Fibroblast of lung (primary cell): ENCODE data around the gene PTCHD4. TPM values are rescaled to one million over a fixed set of nuclear protein-coding genes. Genes with fewer than 3 reads are reported as not detected.
A peak's percentile ranks its signal among the peaks of the same experiment; 100 is the strongest.
"Not testable (repeated sequence)": the region's sequence is repeated elsewhere in the genome, so short reads cannot be mapped to it uniquely, and the experiment has no call there.

Experiments used
- DNase-seq, 2 donors: peaks; one replicate each; pipeline versions ENCODE4 v3.0.0 to v3.0.0-alpha.2; 2010; ENCODE audit warnings: low read depth in 2 of 2
- H2AFZ ChIP-seq: 2 replicates; pipeline ENCODE4 v1.5.1; 2012; ENCODE audit warnings: low read length, control low read depth, inconsistent platforms
- H3K27ac ChIP-seq: 2 replicates; pipeline ENCODE4 v1.5.1; 2011; ENCODE audit warnings: low read length, control low read depth; ENCODE audit not compliant: insufficient read depth
- H3K27me3 ChIP-seq: 2 replicates; pipeline ENCODE4 v1.5.1; 2011; ENCODE audit warnings: mild to moderate bottlenecking, low read length; ENCODE audit not compliant: control insufficient read depth, insufficient read depth
- H3K36me3 ChIP-seq: 2 replicates; pipeline ENCODE4 v1.5.1; 2011; ENCODE audit warnings: low read length; ENCODE audit not compliant: control insufficient read depth, insufficient read depth
- H3K4me1 ChIP-seq: 2 replicates; pipeline ENCODE4 v1.5.1; 2011; ENCODE audit warnings: low read length; ENCODE audit not compliant: control insufficient read depth, insufficient read depth; ENCODE audit errors: extremely low read depth
- H3K4me2 ChIP-seq: 2 replicates; pipeline ENCODE4 v1.5.1; 2011; ENCODE audit warnings: low read length, control low read depth; ENCODE audit not compliant: insufficient read depth; ENCODE audit errors: extremely low read depth
- H3K4me3 ChIP-seq, 4 experiments: fragments of 200-600 bp in 1 of 4; sonication (generic) in 1 of 4; replicated peaks in 1 of 4; 2 replicates each; pipeline ENCODE4 v1.5.1; 2011 to 2016; ENCODE audit warnings: low read length in 4 of 4, low read depth in 3 of 4, mild to moderate bottlenecking in 3 of 4, control low read depth in 2 of 4, inconsistent platforms in 1 of 4, mixed read lengths in 1 of 4; ENCODE audit not compliant: insufficient read depth in 1 of 4; ENCODE audit errors: control extremely low read depth in 1 of 4
- H3K79me2 ChIP-seq: 2 replicates; pipeline ENCODE4 v1.5.1; 2012; ENCODE audit warnings: mild to moderate bottlenecking, low read length, inconsistent platforms; ENCODE audit not compliant: control insufficient read depth, insufficient read depth
- H3K9ac ChIP-seq: 2 replicates; pipeline ENCODE4 v1.5.1; 2011; ENCODE audit warnings: mild to moderate bottlenecking, low read length, control low read depth; ENCODE audit not compliant: insufficient read depth
- H3K9me3 ChIP-seq: 2 replicates; pipeline ENCODE4 v1.5.1; 2012; ENCODE audit warnings: low read depth, low read length; ENCODE audit not compliant: control insufficient read depth, insufficient read depth
- H4K20me1 ChIP-seq: 2 replicates; pipeline ENCODE4 v1.5.1; 2011; ENCODE audit warnings: low read length; ENCODE audit not compliant: control insufficient read depth, insufficient read depth; ENCODE audit errors: extremely low read depth
- CTCF ChIP-seq, 2 donors: IDR thresholded peaks in 1 of 2; conservative IDR thresholded peaks in 1 of 2; 1 replicate in 1 of 2; 2 replicates in 1 of 2; pipeline ENCODE4 v1.5.1; 2011 to 2012; ENCODE audit warnings: low read length in 2 of 2, control low read depth in 1 of 2, inconsistent platforms in 1 of 2, low read depth in 1 of 2, mild to moderate bottlenecking in 1 of 2
- EZH2 ChIP-seq: IDR thresholded peaks from 2 replicates; pipeline ENCODE4 v1.5.1; 2012; ENCODE audit warnings: low read length, control low read depth, mild to moderate bottlenecking; ENCODE audit errors: missing control alignments
- polyA plus RNA-seq, 2 donors: library from polyadenylated mRNA; depleted of rRNA in 1 of 2; stranded (reverse) in 1 of 2; unstranded in 1 of 2; fragments of >200 nt; gene quantifications; 2 replicates each; pipeline ENCODE4 v1.2.1, GENCODE V29; 2011 to 2012; ENCODE audit warnings: missing spikeins in 1 of 2
- total RNA-seq: library from RNA; depleted of rRNA; stranded (reverse); fragments of >200 nt; gene quantifications from 2 replicates; pipeline ENCODE4 v1.2.1, GENCODE V29; 2014

PTCHD4 gene
- total and polyA plus RNA-seq, 2 donors (not counting 1 experiment from before 2014, with no cell fraction given), result 0.57 to 5.8 TPM

GRCh38 chr6:48134246-48134645 lies 23.2 kb upstream of the PTCHD4 start:
- Histone ChIP-seq H3K27ac (no peak overlapping the region), H3K4me3 (no peak overlapping the region), H3K9ac (no peak overlapping the region), H3K4me1 (no peaks in the 10 kb centered on the region), H3K36me3 (no peaks in the 10 kb centered on the region), H2AFZ (no peak overlapping the region), H3K79me2 (no peaks in the 10 kb centered on the region), H3K27me3 (no peaks in the 10 kb centered on the region), H3K4me2 (no peak overlapping the region), H3K9me3 (no peaks in the 10 kb centered on the region), H4K20me1 (no peaks in the 10 kb centered on the region)
- no peak for TF ChIP-seq CTCF (conservative IDR thresholded peaks at IDR 0.05 in 1 of 2, IDR thresholded peaks at IDR 0.05 in 1 of 2; ENCODE audit: low read depth in 1 of 2, low read length in 2 of 2)
- no peak for TF ChIP-seq EZH2
- peak; percentile 17 to 42 for DNase-seq

DNA sequence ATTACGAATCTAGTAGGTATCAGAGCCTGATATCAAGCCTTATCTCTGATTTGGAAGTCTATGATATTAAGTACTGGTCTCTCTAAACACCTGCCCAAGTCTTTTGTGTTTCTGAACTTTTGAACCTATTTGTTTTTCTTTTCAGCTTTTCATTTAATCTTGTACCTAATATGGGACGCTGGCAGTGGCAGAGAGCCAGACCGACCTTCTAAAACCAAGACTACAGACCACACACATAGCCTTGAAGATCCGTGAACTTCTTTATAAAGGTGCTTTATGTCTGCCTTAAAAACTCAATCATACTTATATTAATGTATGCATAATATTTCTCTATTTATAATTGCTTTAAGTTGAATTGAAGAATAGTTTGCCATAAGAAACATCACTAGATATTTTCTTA lies 12.6 kb upstream of the PTCHD4 start:
- H3K79me2 ChIP-seq, result no peaks in the 10 kb centered on the region
- no peaks in the 10 kb centered on the region for H3K27me3 ChIP-seq
- no peaks in the 10 kb centered on the region for H3K9me3 ChIP-seq
- no peaks in the 10 kb centered on the region for H4K20me1 ChIP-seq
- H3K4me1 ChIP-seq, result no peaks in the 10 kb centered on the region
- DNase-seq, result no peak
- H3K9ac ChIP-seq, result no peak overlapping the region
- H3K36me3 ChIP-seq, result no peaks in the 10 kb centered on the region
- no peak overlapping the region for H2AFZ ChIP-seq
- no peak overlapping the region for H3K4me3 ChIP-seq
- H3K4me2 ChIP-seq, result no peak overlapping the region
- no peak for TF ChIP-seq CTCF (conservative IDR thresholded peaks at IDR 0.05 in 1 of 2, IDR thresholded peaks at IDR 0.05 in 1 of 2; ENCODE audit: low read depth in 1 of 2, low read length in 2 of 2)
- TF ChIP-seq EZH2, result no peak
- H3K27ac ChIP-seq, result no peak overlapping the region

DNA sequence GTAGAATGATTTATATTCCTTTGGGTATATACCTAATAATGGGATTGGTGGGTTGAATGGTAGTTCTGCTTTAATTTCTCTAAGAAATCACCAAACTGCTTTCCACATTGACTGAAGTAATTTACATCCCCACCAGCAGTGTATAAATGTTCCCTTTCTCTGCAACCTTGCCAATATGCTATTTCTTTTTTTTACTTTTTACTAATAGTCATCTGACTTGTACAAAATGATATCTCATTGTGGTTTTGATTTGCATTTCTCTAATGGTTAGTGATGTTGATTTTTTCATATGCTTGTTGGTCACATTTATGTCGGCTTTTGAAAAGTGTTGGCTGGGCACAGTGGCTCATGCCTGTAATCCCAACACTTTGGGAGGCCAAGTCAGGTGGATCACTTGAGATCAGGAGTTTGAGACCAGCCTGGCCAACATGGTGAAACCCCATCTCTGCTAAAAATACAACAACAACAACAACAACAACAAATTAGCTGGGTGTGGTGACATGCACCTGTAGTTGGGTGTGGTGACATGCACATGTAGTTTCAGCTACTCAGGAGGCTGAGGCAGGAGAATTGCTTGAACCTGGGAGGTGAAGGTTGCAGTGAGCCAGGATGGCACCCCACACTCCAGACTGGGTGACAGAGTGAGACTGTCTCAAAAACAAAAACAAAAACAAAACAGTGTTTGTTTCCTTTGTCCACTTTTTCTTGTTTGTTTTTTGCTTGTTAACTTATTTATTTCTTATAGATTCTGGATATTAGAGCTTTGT lies 11.2 kb upstream of the PTCHD4 start:
- H3K79me2 ChIP-seq, H3K4me3 ChIP-seq, H3K27me3 ChIP-seq, H3K4me2 ChIP-seq, H4K20me1 ChIP-seq, H3K27ac ChIP-seq, H3K4me1 ChIP-seq, H3K9ac ChIP-seq, H3K9me3 ChIP-seq, H2AFZ ChIP-seq, DNase-seq, H3K36me3 ChIP-seq: not testable (repeated sequence)
